ENCODE measurements around the gene RENBP.

GRCh38 chrX:153992180-153992579 is 47.7 kb upstream of the RENBP start:
- no peak for TF ChIP-seq EGR1 (conservative IDR thresholded peaks at IDR 0.05)
- no peak for TF ChIP-seq BRD4 (IDR thresholded peaks at IDR 0.05)
- no peak for TF ChIP-seq DPF2 (IDR thresholded peaks at IDR 0.05)
- TF ChIP-seq NR3C1 (CRISPR knock-in tag; IDR thresholded peaks at IDR 0.05): no peak
- TF ChIP-seq IRF9 (tag; IDR thresholded peaks at IDR 0.05): no peak
- no peak for TF ChIP-seq KAT2B (IDR thresholded peaks at IDR 0.05; ENCODE audit: low read depth, low read length)
- TF ChIP-seq MXD1 (CRISPR knock-in tag; IDR thresholded peaks at IDR 0.05; ENCODE audit: borderline replicate concordance, poor library complexity, severe bottlenecking): no peak
- TF ChIP-seq ZFP36 (IDR thresholded peaks at IDR 0.05; ENCODE audit: low read depth, low read length, partially characterized antibody): no peak
- no peak for TF ChIP-seq CTCF (IDR thresholded peaks at IDR 0.05 in 2 of 3, conservative IDR thresholded peaks at IDR 0.05 in 1 of 3; ENCODE audit: insufficient read depth in 2 of 3, low read depth in 1 of 3, low read length in 3 of 3)
- no peak for TF ChIP-seq ZNF217 (CRISPR knock-in tag; IDR thresholded peaks at IDR 0.05)
- TF ChIP-seq U2AF1 (optimal IDR thresholded peaks at IDR 0.05; ENCODE audit: low read depth, low read length): no peak
- TF ChIP-seq SIN3A (IDR thresholded peaks at IDR 0.05; ENCODE audit: borderline replicate concordance in 2 of 2, control insufficient read depth in 1 of 2, low read depth in 2 of 2, low read length in 2 of 2): no peak
- TF ChIP-seq NFXL1 (CRISPR knock-in tag; IDR thresholded peaks at IDR 0.05): no peak
